Right atrium auricular region (tissue), 2 donors: ENCODE results near the gene CERT1. TPM values are rescaled to one million over a fixed set of nuclear protein-coding genes. Genes with fewer than 3 reads are reported as not detected.

Source experiments
- DNase-seq: peaks from one replicate; pipeline ENCODE4 v3.0.0-alpha.2; 2019; ENCODE audit warnings: low spot score
- H3K27ac ChIP-seq, 2 donors: fragments of 200-600 bp; sonication (generic); 1 replicate in 1 of 2; 2 replicates in 1 of 2; pipeline ENCODE4 v1.5.1; 2016 to 2019
- H3K27me3 ChIP-seq, 2 donors: fragments of 200-600 bp; sonication (generic); one replicate each; pipeline versions ENCODE4 v1.5.1 to v1.6.0; 2017 to 2019
- H3K36me3 ChIP-seq: fragments of 200-600 bp; sonication (generic); one replicate; pipeline ENCODE4 v1.5.1; 2016
- H3K4me1 ChIP-seq, 2 donors: fragments of 200-600 bp; sonication (generic); one replicate each; pipeline versions ENCODE4 v1.5.1 to v1.6.0; 2017 to 2019
- H3K4me3 ChIP-seq, 2 donors: fragments of 200-600 bp; sonication (generic); 1 replicate in 1 of 2; 2 replicates in 1 of 2; pipeline ENCODE4 v1.5.1; 2017 to 2019; ENCODE audit warnings: mild to moderate bottlenecking in 1 of 2, moderate library complexity in 1 of 2
- H3K9me3 ChIP-seq, 2 donors: fragments of 200-600 bp; sonication (generic); one replicate each; pipeline ENCODE4 v1.5.1; 2019
- CTCF ChIP-seq, 2 donors: fragments of 200-600 bp; sonication (generic); IDR thresholded peaks; one replicate each; pipeline ENCODE4 v1.5.1; 2019; ENCODE audit warnings: antibody characterized with exemption in 2 of 2
- total RNA-seq, 2 donors: library from RNA; depleted of rRNA; stranded (reverse); fragments of >200 nt; gene quantifications; one replicate each; pipeline ENCODE4 v1.1.0, GENCODE V29; 2016

Gene CERT1
- total RNA-seq, 2 donors from 2014 or later = 12.3 to 12.6 TPM

- Histone ChIP-seq H3K36me3 (no peaks in the 10 kb centered on the region), H3K4me1 (peaks cover 0 to 11% of the 10 kb centered on the region in 2 donors), H3K4me3 (no peak overlapping the region), H3K27me3 (no peaks in the 10 kb centered on the region), H3K27ac (no peak overlapping the region), H3K9me3 (peaks cover 0 to 10% of the 10 kb centered on the region in 2 donors)
- TF ChIP-seq CTCF (IDR thresholded peaks at IDR 0.05) = no peak
- DNase-seq = no peak
Observed at GRCh38 chr5:75481024-75481423, 30.4 kb downstream of the CERT1 start.

- H3K4me3 ChIP-seq = no peak overlapping the region
- H3K9me3 ChIP-seq = peaks cover 0 to under 1% of the 10 kb centered on the region in 2 donors
- TF ChIP-seq CTCF (IDR thresholded peaks at IDR 0.05) = no peak
- no peak for DNase-seq
- H3K36me3 ChIP-seq = no peaks in the 10 kb centered on the region
- no peaks in the 10 kb centered on the region for H3K27me3 ChIP-seq
- H3K27ac ChIP-seq = no peak overlapping the region
- peaks cover 0 to 12% of the 10 kb centered on the region in 2 donors for H3K4me1 ChIP-seq
Observed at GRCh38 chr5:75475364-75475763, 36.1 kb downstream of the CERT1 start.

- peaks cover 6 to 20% of the 10 kb centered on the region in 2 donors for H3K9me3 ChIP-seq
- no peaks in the 10 kb centered on the region for H3K27me3 ChIP-seq
- DNase-seq = no peak
- H3K27ac ChIP-seq = no peak overlapping the region
- no peak for TF ChIP-seq CTCF (IDR thresholded peaks at IDR 0.05)
- no peaks in the 10 kb centered on the region for H3K36me3 ChIP-seq
- no peak overlapping the region for H3K4me3 ChIP-seq
- H3K4me1 ChIP-seq = peaks cover 0 to 12% of the 10 kb centered on the region in 2 donors
Observed at GRCh38 chr5:75473463-75473862, 38.0 kb downstream of the CERT1 start.

GRCh38 chr5:75472973-75473372 lies 38.5 kb downstream of the CERT1 start:
- no peak overlapping the region for H3K27ac ChIP-seq
- TF ChIP-seq CTCF (IDR thresholded peaks at IDR 0.05) = no peak
- DNase-seq = no peak
- no peaks in the 10 kb centered on the region for H3K27me3 ChIP-seq
- peaks cover 0 to 9% of the 10 kb centered on the region in 2 donors for H3K4me1 ChIP-seq
- no peak overlapping the region for H3K4me3 ChIP-seq
- peaks cover 10 to 24% of the 10 kb centered on the region in 2 donors for H3K9me3 ChIP-seq
- H3K36me3 ChIP-seq = no peaks in the 10 kb centered on the region

GRCh38 chr5:75471193-75471592 lies 40.2 kb downstream of the CERT1 start:
- Histone ChIP-seq H3K4me1 (peaks cover 0 to 7% of the 10 kb centered on the region in 2 donors), H3K36me3 (no peaks in the 10 kb centered on the region)

More at GRCh38 chr5:75471193-75471592, 40.2 kb downstream of the CERT1 start:
- no peak for TF ChIP-seq CTCF (IDR thresholded peaks at IDR 0.05)
- no peak overlapping the region for H3K4me3 ChIP-seq
- H3K9me3 ChIP-seq = peaks cover 10 to 28% of the 10 kb centered on the region in 2 donors
- no peaks in the 10 kb centered on the region for H3K27me3 ChIP-seq
- no peak overlapping the region for H3K27ac ChIP-seq
- DNase-seq = no peak
